ENCODE measurements around the gene NHLRC2. TPM values are rescaled to one million over a fixed set of nuclear protein-coding genes. Genes with fewer than 3 reads are reported as not detected.

The NHLRC2 gene
- total RNA-seq, 1 donor from 2014 or later = 39.9 TPM

DNA sequence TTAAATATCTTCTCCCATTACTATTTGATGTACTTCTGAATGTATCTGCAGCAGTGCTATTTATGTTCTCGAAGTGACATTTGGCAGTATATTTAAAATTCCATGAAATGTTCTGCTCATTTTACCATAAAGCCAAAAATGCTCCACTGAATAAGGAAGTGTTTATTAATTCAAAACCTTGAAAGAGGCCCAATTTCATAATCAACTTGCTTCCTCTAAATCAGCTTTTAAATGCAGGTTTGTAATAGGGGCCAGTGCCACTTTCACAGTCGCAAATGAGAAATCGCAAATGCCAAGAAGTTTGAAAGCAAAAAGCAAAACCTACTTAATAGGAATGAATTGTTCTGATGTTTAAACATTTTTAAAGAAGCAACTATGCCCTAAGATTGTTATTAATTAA lies 11.4 kb downstream of the NHLRC2 start:
- TF ChIP-seq, protein P1, sequence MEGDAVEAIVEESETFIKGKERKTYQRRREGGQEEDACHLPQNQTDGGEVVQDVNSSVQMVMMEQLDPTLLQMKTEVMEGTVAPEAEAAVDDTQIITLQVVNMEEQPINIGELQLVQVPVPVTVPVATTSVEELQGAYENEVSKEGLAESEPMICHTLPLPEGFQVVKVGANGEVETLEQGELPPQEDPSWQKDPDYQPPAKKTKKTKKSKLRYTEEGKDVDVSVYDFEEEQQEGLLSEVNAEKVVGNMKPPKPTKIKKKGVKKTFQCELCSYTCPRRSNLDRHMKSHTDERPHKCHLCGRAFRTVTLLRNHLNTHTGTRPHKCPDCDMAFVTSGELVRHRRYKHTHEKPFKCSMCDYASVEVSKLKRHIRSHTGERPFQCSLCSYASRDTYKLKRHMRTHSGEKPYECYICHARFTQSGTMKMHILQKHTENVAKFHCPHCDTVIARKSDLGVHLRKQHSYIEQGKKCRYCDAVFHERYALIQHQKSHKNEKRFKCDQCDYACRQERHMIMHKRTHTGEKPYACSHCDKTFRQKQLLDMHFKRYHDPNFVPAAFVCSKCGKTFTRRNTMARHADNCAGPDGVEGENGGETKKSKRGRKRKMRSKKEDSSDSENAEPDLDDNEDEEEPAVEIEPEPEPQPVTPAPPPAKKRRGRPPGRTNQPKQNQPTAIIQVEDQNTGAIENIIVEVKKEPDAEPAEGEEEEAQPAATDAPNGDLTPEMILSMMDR (IDR thresholded peaks at IDR 0.05; ENCODE audit: unreplicated experiment) = no peak
- Mint-ChIP-seq H3K4me3 (no peak overlapping the region), H3K4me1 (no peaks in the 10 kb centered on the region), H3K27me3 (ENCODE audit: low read depth) (no peaks in the 10 kb centered on the region), H3K27ac (no peak overlapping the region), H3K9me3 (peaks cover 24% of the 10 kb centered on the region), H3K36me3 (peaks cover 49% of the 10 kb centered on the region)
- no peak for DNase-seq (ENCODE audit: low spot score in 2 of 2, unreplicated experiment in 2 of 2)

DNA sequence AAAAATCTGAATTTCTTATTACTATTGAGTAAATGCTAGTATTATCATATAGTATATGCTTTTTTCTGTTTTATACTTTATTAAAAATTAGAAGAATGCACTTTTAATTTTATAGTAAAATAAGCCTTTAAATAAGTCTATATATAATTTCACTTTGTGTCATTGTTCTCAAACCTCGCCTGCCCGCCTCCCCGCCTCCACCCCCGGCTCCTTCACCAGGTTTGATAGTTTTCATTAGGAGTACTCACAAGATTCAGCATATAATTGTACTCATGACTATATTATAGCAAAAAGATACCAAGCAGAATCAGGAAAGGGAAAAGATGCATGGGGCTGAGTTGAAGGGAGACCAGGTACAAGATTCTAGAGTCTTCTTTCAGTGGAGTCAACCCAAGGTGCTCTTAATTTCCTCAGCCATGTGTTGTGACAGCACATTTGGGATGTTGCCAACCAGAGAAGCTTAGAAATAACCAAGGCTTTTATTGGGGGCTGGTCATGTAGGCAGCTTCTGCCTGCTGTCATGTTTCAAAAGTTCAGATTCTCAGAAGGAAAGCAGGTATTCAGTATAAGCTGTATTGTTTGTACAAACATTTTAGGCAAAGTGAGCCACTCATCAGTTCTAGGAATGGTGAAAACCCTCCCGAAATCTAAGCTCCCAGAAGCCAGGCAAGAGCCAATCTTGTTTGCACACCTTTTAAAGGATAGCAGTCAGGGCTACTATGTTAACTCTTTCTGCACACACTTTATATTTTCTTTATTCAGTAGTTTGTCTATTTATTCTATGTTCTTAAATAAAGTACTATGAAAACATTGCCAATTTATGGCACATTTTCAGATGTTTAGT lies 12.3 kb downstream of the NHLRC2 start:
- peaks cover 48% of the 10 kb centered on the region for H3K36me3 Mint-ChIP-seq
- no peaks in the 10 kb centered on the region for H3K4me1 Mint-ChIP-seq
- H3K4me3 Mint-ChIP-seq = no peak overlapping the region
- TF ChIP-seq, protein P1 (IDR thresholded peaks at IDR 0.05; ENCODE audit: unreplicated experiment) = no peak
- peaks cover 22% of the 10 kb centered on the region for H3K9me3 Mint-ChIP-seq
- H3K27me3 Mint-ChIP-seq (ENCODE audit: low read depth) = no peaks in the 10 kb centered on the region
- no peak for DNase-seq (ENCODE audit: low spot score in 2 of 2, unreplicated experiment in 2 of 2)
- H3K27ac Mint-ChIP-seq = no peak overlapping the region

DNA sequence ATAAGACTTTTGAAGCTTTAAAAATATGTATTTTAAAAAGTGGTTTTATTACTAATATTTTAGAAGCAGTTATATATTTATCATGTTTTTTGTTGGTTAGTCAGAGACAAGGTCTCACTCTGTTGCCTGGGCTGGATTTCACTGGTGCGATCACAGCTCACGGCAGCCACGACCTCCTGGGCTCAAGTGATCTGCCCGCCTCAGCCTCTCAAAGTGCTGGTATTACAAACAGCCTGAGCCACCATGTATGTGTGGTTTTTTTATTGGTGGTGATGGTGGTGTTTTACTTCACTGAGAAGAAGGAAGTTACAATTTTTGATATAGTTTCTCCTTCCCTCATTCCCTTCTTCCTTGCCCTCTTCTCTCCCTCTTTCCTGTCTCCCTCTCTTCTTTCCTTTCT lies 13.4 kb downstream of the NHLRC2 start:
- Mint-ChIP-seq H3K9me3 (peaks cover 30% of the 10 kb centered on the region), H3K4me1 (no peaks in the 10 kb centered on the region), H3K27me3 (ENCODE audit: low read depth) (no peaks in the 10 kb centered on the region), H3K4me3 (no peak overlapping the region), H3K27ac (no peak overlapping the region), H3K36me3 (peaks cover 49% of the 10 kb centered on the region)
- TF ChIP-seq, protein P1 (IDR thresholded peaks at IDR 0.05; ENCODE audit: unreplicated experiment) = no peak
- DNase-seq (ENCODE audit: low spot score in 2 of 2, unreplicated experiment in 2 of 2) = no peak

DNA sequence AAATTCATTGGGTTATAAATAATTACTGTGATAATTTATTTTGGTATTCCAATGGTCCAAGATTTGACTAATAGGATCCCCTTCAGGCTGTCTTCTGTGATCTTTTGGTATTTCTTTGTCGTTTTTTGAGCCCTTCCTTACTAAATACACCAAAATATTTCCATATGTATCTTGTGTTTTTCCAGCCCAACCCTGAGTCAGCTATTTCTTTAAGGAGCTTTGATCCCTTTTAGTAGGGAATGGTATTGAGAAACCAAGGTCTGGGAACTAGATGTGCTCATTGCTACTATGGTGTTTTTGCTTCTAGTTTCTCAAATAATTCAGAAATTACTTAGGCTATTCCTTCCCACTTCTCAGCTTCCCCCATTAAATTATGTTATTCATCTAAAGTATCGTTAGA lies 15.3 kb downstream of the NHLRC2 start:
- H3K27ac Mint-ChIP-seq = no peak overlapping the region
- H3K36me3 Mint-ChIP-seq = peaks cover 45% of the 10 kb centered on the region
- H3K4me3 Mint-ChIP-seq = no peak overlapping the region
- peaks cover 31% of the 10 kb centered on the region for H3K9me3 Mint-ChIP-seq
- H3K4me1 Mint-ChIP-seq = no peaks in the 10 kb centered on the region
- DNase-seq (ENCODE audit: low spot score in 2 of 2, unreplicated experiment in 2 of 2) = no peak
- TF ChIP-seq, protein P1 (IDR thresholded peaks at IDR 0.05; ENCODE audit: unreplicated experiment) = no peak
- H3K27me3 Mint-ChIP-seq (ENCODE audit: low read depth) = no peaks in the 10 kb centered on the region

DNA sequence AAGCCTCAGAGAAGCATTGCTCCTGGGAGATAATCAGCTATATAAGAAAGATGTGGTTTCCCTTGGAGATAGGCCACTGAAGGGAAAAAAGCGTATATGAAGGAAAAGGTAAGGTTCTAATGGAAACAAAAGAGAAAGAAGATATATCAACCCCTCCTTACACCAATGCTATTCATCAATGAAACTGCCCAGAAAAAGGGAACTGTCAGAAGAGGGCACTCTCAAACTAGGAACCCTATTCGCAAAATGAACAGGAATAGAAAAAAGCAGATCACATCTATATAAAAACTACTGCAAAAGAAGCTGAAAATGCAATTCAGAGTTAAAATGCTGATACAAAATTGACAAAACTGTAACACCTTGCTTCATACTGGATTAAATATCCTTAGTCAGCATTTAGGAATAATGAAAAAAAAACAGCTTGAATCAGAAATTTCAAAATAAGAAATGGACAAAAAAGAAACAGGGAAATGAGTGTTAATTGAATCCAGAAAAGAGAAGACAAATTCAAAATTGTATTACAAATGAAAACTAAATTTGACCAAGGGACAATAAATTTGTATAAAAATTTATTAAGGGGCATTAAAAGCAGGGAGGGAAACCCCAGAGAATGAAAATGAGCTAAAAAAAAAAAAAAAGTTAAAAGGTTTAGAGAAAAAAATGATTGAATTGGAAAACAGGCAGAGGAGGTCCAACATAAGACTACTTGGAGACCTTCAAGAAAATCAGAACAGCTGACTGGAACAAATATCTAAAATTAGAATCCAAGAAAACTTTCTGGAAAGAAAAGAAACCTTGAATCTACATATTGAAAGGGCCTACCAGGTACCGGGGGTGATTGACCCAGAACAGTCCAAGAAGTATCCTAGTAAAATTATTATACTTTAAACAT lies 17.9 kb downstream of the NHLRC2 start:
- TF ChIP-seq, protein P1 (IDR thresholded peaks at IDR 0.05; ENCODE audit: unreplicated experiment) = no peak
- Mint-ChIP-seq H3K27me3 (ENCODE audit: low read depth) (no peaks in the 10 kb centered on the region), H3K4me3 (no peak overlapping the region), H3K36me3 (peaks cover 44% of the 10 kb centered on the region), H3K4me1 (no peaks in the 10 kb centered on the region), H3K9me3 (peaks cover 31% of the 10 kb centered on the region), H3K27ac (no peak overlapping the region)
- no peak for DNase-seq (ENCODE audit: low spot score in 2 of 2, unreplicated experiment in 2 of 2)

All from mesothelial cell of epicardium (in vitro differentiated cells).